CD4-positive, alpha-beta T cell treated with Interleukin-17A for 1 hour (primary cell): ENCODE results near the gene KRTAP1-5.
"Not testable (repeated sequence)": the region's sequence is repeated elsewhere in the genome, so short reads cannot be mapped to it uniquely, and the experiment has no call there.

Source experiments
- DNase-seq: peaks from one replicate; pipeline ENCODE4 v3.0.0-alpha.2; 2020

Gene KRTAP1-5

GRCh38 chr17:41026715-41027471, at the start of gene KRTAP1-5:
Gene KRTAP1-5 (minus strand): TSS chr17:41027208. CDS start chr17:41027155, 53 bp downstream.
- no peak for DNase-seq

- no peak for DNase-seq
Observed at GRCh38 chr17:41076788-41077187, 49.8 kb upstream of the KRTAP1-5 start.

GRCh38 chr17:41073676-41074075, 46.7 kb upstream of the KRTAP1-5 start:
- no peak for DNase-seq

DNA sequence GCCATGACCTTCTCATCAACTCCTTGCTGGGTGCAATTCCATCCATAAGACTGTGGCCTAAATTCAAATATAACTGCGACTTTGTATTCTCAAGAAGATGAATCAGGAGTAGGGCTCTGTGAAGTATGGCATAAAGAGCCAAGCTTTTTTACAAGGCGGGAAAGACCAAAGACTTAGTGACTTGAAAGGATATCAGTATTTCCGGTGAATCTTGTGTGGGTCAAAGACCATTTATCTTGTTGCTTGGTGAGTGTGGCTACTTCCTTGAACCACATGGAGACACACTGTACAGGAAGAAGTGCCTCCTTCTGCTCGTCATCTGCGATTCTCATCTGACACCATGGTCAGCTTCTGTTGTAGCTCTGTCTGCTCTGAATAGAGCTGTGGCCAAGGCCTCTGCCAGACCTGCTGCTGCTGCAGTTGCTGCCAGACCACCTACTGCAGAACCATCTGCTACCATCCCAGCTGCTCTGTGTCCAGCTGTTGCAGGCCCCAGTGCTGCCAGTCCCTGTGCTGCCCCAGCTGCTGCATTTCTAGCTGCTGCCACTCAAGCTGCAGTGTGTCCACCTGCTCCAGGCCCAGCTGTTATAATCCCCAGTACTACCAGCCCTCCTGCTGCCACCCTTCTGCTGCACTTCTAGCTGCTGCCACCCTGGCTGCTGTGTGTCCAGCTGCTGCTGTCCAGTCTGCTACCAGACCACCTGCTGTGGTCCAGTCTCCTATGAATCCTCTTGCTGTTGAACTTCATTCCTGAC, 44.8 kb upstream of the KRTAP1-5 start:
- no peak for DNase-seq

DNA sequence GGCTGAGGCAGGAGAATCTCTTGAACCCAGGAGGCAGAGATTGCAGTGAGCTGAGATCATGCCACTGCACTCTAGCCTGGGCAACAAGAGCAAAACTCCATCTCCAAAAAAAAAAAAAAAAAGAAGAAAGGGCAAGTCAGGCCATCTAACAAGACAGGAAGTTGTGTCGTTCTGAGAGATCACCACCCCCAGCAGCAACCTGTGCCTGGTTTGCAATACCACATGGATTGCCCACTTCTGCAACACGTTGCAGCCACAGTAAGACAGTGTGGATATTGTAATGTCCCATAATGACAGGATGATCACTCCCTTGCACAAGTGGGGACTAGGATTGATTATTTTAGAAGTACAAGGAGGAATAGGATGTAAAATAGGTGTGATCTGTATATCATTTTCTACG, 42.0 kb upstream of the KRTAP1-5 start:
- DNase-seq = no peak

GRCh38 chr17:41067281-41067680, 40.3 kb upstream of the KRTAP1-5 start:
- DNase-seq = no peak

GRCh38 chr17:41065829-41066624, 39.0 kb upstream of the KRTAP1-5 start, which contains the start of gene KRTAP2-4:
Gene KRTAP2-4 (minus strand): TSS chr17:41065879. CDS start chr17:41065845, 34 bp downstream.
- DNase-seq = no peak

GRCh38 chr17:41065016-41065689, 38.1 kb upstream of the KRTAP1-5 start:
- not testable (repeated sequence) for DNase-seq

- DNase-seq = no peak
Observed at GRCh38 chr17:41064301-41064700, 37.3 kb upstream of the KRTAP1-5 start.

GRCh38 chr17:41063449-41063848, 36.4 kb upstream of the KRTAP1-5 start:
- DNase-seq = no peak

DNA sequence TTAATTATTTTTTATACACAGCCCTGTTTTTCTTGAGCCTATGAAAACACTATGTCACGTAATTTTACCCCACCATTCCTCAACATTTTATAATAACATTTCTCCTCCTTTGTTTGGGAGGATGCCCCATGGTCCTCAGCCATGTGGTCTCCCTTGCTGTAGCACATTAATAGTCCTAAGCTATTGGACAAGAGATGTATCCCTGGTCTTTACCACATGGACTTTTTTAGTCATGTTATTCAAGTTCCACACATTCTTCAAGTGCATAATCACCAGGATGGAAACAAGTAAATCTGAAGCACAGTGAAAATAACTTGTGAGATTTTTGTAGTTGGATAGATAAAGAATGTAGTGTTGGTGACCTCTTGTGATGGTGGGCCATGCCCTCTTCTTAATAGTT, 35.0 kb upstream of the KRTAP1-5 start:
- no peak for DNase-seq

DNA sequence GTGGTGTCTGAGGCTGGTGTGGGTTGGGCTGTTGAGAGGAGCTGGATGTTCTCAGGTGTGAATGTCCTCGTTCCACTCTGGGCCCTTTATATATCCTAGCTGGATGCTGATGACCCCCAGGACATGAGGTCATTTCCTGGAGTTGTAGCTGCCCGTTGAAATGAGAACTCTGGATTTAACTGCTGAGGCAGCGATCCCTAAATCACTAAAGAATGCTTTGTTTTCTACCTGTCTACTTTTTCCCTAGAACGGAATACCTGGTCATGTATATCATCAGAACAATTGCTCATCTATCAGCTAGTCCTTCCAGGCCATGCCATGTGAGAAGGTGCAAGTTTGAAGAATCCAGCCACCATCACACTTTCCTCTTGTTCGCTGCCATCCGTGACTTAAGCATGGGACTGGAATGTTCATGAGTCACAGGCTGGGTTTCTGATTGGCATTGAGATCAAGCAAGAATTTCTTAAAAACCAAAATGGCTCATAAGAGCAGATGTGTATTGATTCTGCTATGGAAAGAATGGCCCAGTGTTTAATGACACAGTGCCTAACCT, 33.1 kb upstream of the KRTAP1-5 start, which contains the start of gene KRTAP2-3:
Gene KRTAP2-3, minus strand, starts transcription at position 63 of the 553 bp plus-strand sequence. CDS start 64 bp downstream, outside the sequence.
- DNase-seq = no peak

- DNase-seq = not testable (repeated sequence)
Observed at GRCh38 chr17:41059276-41060051, 32.5 kb upstream of the KRTAP1-5 start.

DNA sequence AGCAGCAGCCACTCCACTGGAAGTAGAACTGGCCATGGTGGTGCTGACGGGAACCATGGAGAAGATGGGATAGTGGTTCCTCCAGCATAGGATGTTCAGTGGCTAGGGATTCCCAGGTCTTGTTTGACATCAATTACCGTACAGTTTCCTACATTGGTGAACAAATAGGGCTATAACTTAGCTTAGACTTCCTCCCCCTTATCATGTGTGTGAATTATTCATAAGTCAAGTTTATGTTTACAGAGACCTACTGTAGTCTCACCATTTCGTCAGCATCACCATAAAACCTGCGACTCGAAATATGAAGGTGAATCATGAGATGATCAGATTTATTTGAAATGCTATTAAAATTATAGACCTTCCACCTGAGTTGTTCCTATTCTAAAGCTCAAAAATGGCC, 31.7 kb upstream of the KRTAP1-5 start:
- DNase-seq = no peak

DNA sequence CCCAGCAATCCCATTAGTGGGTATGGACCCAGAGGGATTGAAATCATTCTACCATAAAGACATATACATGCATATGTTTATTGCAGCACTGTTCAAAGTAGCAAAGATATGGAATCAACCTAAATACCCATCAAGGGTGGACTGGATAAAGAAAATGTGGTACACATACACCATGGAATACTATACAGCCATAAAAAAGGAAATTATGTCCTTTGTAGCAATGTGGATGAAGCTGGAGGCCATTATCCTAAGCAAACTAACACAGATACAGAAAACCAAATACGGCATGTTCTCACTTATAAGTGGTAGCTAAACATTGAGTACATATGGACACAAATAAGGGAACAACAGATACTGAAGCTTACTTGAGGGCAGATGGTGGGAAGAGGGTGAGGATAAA, 30.5 kb upstream of the KRTAP1-5 start:
- no peak for DNase-seq

DNA sequence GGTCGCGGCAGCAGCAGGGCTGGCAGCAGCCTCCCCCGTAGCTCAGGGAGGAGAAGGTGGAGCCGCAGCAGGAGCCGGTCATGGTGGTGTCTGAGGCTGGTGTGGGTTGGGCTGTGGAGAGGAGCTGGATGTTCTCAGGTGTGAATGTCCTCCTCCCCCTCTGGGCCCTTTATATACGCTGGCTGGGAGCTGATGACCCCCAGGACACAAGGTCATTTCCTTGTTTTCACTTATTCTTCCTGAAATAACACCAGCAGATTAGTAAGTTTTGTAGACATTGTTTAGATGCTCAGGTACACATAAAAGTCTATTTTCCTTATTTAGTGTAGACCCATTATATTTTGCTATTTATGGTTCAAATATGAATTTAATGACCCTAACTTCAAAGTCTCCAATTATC, 28.1 kb upstream of the KRTAP1-5 start, which contains the start of gene KRTAP2-2:
Gene KRTAP2-2, minus strand, starts transcription at position 101 of the 400 bp plus-strand sequence. Its CDS starts 19 bp downstream, at position 82.
- DNase-seq = not testable (repeated sequence)

GRCh38 chr17:41054556-41054955, 27.5 kb upstream of the KRTAP1-5 start:
- not testable (repeated sequence) for DNase-seq

GRCh38 chr17:41054025-41054424, 27.0 kb upstream of the KRTAP1-5 start:
- DNase-seq = no peak

- DNase-seq = no peak
Observed at GRCh38 chr17:41052566-41052965, 25.6 kb upstream of the KRTAP1-5 start.

- DNase-seq = no peak
Observed at GRCh38 chr17:41049110-41049509, 22.1 kb upstream of the KRTAP1-5 start.

DNA sequence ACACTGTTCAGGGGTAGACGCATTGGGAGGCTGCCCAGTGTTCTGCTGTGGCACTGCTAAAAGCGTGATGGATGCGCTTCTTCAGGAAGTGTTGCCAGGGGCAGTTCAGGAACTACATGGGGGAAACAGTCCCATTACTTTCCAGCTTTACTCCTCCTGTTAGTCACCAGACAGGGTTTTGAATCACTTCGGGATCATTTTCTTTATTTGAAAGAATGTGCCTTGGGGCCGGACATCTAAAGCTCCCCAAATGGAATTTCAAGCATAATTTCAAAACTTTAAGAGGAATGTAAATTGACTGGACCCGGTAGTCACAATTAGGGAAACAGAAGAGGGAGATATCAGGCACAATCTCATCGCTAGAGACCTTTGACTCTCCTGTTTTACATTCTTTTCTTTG, 21.4 kb upstream of the KRTAP1-5 start:
- DNase-seq = no peak
